Measurements from ENCODE around the gene ATP6V1D. TPM values are rescaled to one million over a fixed set of nuclear protein-coding genes. Genes with fewer than 3 reads are reported as not detected.

The ATP6V1D gene
- total and polyA plus RNA-seq, 2 of the 8 experiments (the other 6 are each of a cell fraction or from before 2014, with no cell fraction given) = 45.1 to 76.3 TPM

DNA sequence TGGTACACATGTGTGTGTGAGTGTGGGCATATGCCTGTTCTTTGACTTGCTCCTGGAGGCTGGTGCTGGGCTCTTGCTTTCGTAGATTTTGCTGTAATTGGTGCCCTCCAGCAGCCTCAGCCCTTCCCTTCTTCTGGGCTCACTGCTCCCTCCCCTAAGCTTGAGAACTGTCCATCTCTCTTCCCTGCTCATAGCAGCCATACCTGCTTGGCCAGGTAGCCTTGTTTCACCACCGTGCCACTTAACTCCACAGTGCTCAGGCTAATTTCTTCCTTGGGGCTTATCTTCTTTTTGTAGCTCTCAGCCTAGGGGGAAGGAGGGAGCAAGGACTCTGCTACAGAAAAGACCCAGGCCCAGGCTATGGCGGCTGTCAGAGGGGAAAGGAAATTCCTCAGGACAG is 32.5 kb upstream of the ATP6V1D start:
- Histone ChIP-seq H2BK5ac (ENCODE audit: low read depth, low read length) (no peak overlapping the region), H4K5ac (ENCODE audit: insufficient read length, low read depth, low read length) (no peak overlapping the region), H2AFZ (ENCODE audit: low read length) (no peak overlapping the region), H3K27me3 (replicated peaks in 1 of 4; ENCODE audit: control insufficient read depth in 3 of 4, extremely low read depth in 1 of 4, insufficient read depth in 3 of 4, low read length in 3 of 4) (no peaks in the 10 kb centered on the region), H3K9ac (replicated peaks in 1 of 4; ENCODE audit: extremely low read depth in 1 of 4, low read depth in 3 of 4, low read length in 3 of 4) (no peak overlapping the region), H3K79me1 (ENCODE audit: low read depth, low read length) (no peaks in the 10 kb centered on the region), H3K79me2 (ENCODE audit: control insufficient read depth in 1 of 2, insufficient read depth in 2 of 2, low read length in 2 of 2) (no peaks in the 10 kb centered on the region), H3K56ac (replicated peaks; ENCODE audit: insufficient read length, low read depth, low read length) (no peak overlapping the region), H3K36me3 (ENCODE audit: control insufficient read depth in 2 of 4, insufficient read depth in 4 of 4, low read length in 3 of 4) (no peaks in the 10 kb centered on the region), H2BK15ac (ENCODE audit: low read length) (no peak overlapping the region), H3K4me2 (ENCODE audit: insufficient read depth in 1 of 2, low read depth in 2 of 2, low read length in 2 of 2) (no peak overlapping the region), H2BK20ac (ENCODE audit: low read length) (no peak overlapping the region), H3K27ac (ENCODE audit: low read depth, low read length) (no peak overlapping the region), H4K8ac (ENCODE audit: extremely low read depth, insufficient read depth, low read length) (0 out of 2 replicates have a peak overlapping the region, but pooled peaks have one; percentile 39), H3K4ac (replicated peaks; ENCODE audit: insufficient read length, low read depth, low read length) (no peak overlapping the region), H3K14ac (ENCODE audit: insufficient read length) (no peak overlapping the region), H2BK12ac (ENCODE audit: low read depth, low read length) (no peak overlapping the region), H4K20me1 (replicated peaks in 1 of 2; ENCODE audit: control insufficient read depth in 1 of 2, insufficient read depth in 2 of 2, low read length in 2 of 2) (no peaks in the 10 kb centered on the region), H3K18ac (ENCODE audit: extremely low read depth, low read length) (no peak overlapping the region), H2AK5ac (ENCODE audit: low read depth, low read length) (no peak overlapping the region), H3K4me3 (ENCODE audit: extremely low read depth in 1 of 4, insufficient read depth in 2 of 4, low read depth in 3 of 4, low read length in 4 of 4) (no peak overlapping the region), H3K9me3 (ENCODE audit: insufficient read depth in 2 of 2, low read depth in 1 of 2, low read length in 1 of 2) (no peaks in the 10 kb centered on the region), H3K23ac (ENCODE audit: insufficient read length) (no peak overlapping the region), H4K91ac (replicated peaks; ENCODE audit: insufficient read length, low read length) (no peak overlapping the region), H3K4me1 (replicated peaks in 1 of 4; ENCODE audit: control insufficient read depth in 3 of 4, insufficient read depth in 4 of 4, low read length in 3 of 4) (no peaks in the 10 kb centered on the region; a peak in 1 of 7 replicates), H3K23me2 (ENCODE audit: low read depth, low read length) (no peaks in the 10 kb centered on the region), H2BK120ac (replicated peaks; ENCODE audit: low read depth, low read length) (no peak overlapping the region)
- FAIRE-seq = no peak
- DNase-seq (ENCODE audit: low read depth in 1 of 2, low spot score in 2 of 2) = no peak
- CTCF ChIA-PET (ENCODE audit: partially characterized antibody) = interaction anchor here (0.9 to 2.6 kb wide), 4 partner anchors 12 to 312 kb away, joined by 4 to 10 read pairs (median 6); no protein-coding TSS in a partner anchor
- POLR2A ChIA-PET (ENCODE audit: partially characterized antibody) = interaction anchor here (1.3 kb wide), 1 partner anchor 33 kb away, joined by 3 read pairs; the partner anchor contains the start of gene ATP6V1D
- 92% methylated on average over 3 of the region's 3 CpGs; no CpG with 5 or more reads in 1 of the 2 experiments for WGBS, 2 experiments (ENCODE audit: extremely low coverage in 1 of 2, insufficient coverage in 1 of 2, insufficient read length in 1 of 2, insufficient replicate concordance in 2 of 2, low coverage in 1 of 2, low lambda C conversion rate in 2 of 2, missing lambda C conversion rate in 1 of 2)
- no peak for TF ChIP-seq POU5F1 (IDR thresholded peaks at IDR 0.05; ENCODE audit: low read depth, low read length)
- no peak for TF ChIP-seq MAFK (IDR thresholded peaks at IDR 0.05; ENCODE audit: low read depth, low read length)
- no peak for TF ChIP-seq SIN3A (conservative IDR thresholded peaks at IDR 0.05 in 1 of 2, IDR thresholded peaks at IDR 0.05 in 1 of 2; ENCODE audit: low read depth in 1 of 2, low read length in 2 of 2)
- no peak for TF ChIP-seq SAP30 (IDR thresholded peaks at IDR 0.05; ENCODE audit: insufficient read depth, insufficient replicate concordance, low read length)
- no peak for TF ChIP-seq RFX5 (IDR thresholded peaks at IDR 0.05; ENCODE audit: borderline replicate concordance, low read depth, low read length)

Measured in H1 (cell line).